HCT116 (cell line): ENCODE results near the gene TATDN2. TPM values are rescaled to one million over a fixed set of nuclear protein-coding genes. Genes with fewer than 3 reads are reported as not detected.
"Not testable (repeated sequence)": the region's sequence is repeated elsewhere in the genome, so short reads cannot be mapped to it uniquely, and the experiment has no call there.

Experiments used
- ATAC-seq: fragments of 200-7000 bp; cut with Tn5 transposase; 2 replicates; pipeline ENCODE4 v1.9.1; 2020; ENCODE audit warnings: mild to moderate bottlenecking, moderate library complexity
- BruUV-seq: library from RNA; stranded (reverse); fragments of 400-500 nt; replicated peaks from 2 replicates; lab custom pipeline; 2021; lab: Mats Ljungman, UMichigan
- CTCF ChIA-PET: fragments of 300-600 bp; sonication (Branson Sonifier 250); formaldehyde crosslinking; loops from one replicate; lab custom pipeline; 2021; ENCODE audit warnings: antibody characterized with exemption; lab: Charles Lee
- POLR2A ChIA-PET: fragments of 300-600, 350-600 bp; sonication (Branson Sonifier 250); formaldehyde crosslinking; loops from one replicate; lab custom pipeline; 2021; ENCODE audit warnings: antibody characterized with exemption; lab: Charles Lee
- RAD21 ChIA-PET, 2 experiments: fragments of 300-600 bp; sonication (Branson Sonifier 250); formaldehyde crosslinking; loops; one replicate each; lab custom pipeline; 2023; ENCODE audit warnings: low total read pairs in 2 of 2; ENCODE audit not compliant: uncharacterized antibody in 2 of 2, unreplicated experiment in 2 of 2, low non-redundant PET in 1 of 2; lab: Charles Lee
- DNase-seq: peaks from one replicate; pipeline ENCODE4 v3.0.0-alpha.2; 2010; ENCODE audit warnings: low read depth, low spot score
- H2AFZ ChIP-seq: fragments of 200-600 bp; shearing (Covaris generic), sonication (generic); 2 replicates; pipeline ENCODE4 v1.6.1; 2017; ENCODE audit warnings: low read depth, mixed run types, mixed read lengths, antibody characterized with exemption, low read length; ENCODE audit not compliant: poor library complexity, severe bottlenecking
- H3K27ac ChIP-seq: 2 replicates; pipeline ENCODE4 v1.5.1; 2012; ENCODE audit warnings: low read depth, low read length
- H3K27me3 ChIP-seq: fragments of 200-600 bp; sonication (generic); 2 replicates; pipeline ENCODE4 v1.6.1; 2016; ENCODE audit warnings: mixed run types, low read length, mixed read lengths; ENCODE audit not compliant: insufficient read depth
- H3K36me3 ChIP-seq, 2 experiments: fragments of 200-500 bp in 1 of 2; fragments of 200-600 bp in 1 of 2; sonication (Bioruptor generic) in 1 of 2; sonication (generic) in 1 of 2; 2 replicates each; pipeline versions ENCODE4 v1.5.1 to v1.6.1; 2014 to 2016; ENCODE audit warnings: low read length in 2 of 2, inconsistent platforms in 1 of 2, mixed read lengths in 1 of 2, mixed run types in 1 of 2; ENCODE audit not compliant: insufficient read depth in 2 of 2, control insufficient read depth in 1 of 2
- H3K4me1 ChIP-seq, 2 experiments: fragments of 200-600 bp in 1 of 2; sonication (generic) in 1 of 2; 2 replicates each; pipeline versions ENCODE4 v1.5.1 to v1.6.1; 2012 to 2017; ENCODE audit warnings: low read length in 2 of 2, inconsistent platforms in 1 of 2, mild to moderate bottlenecking in 1 of 2, mixed read lengths in 1 of 2, mixed run types in 1 of 2, moderate library complexity in 1 of 2; ENCODE audit not compliant: insufficient read depth in 2 of 2, control insufficient read depth in 1 of 2
- H3K4me2 ChIP-seq: fragments of 200-600 bp; sonication (generic); 2 replicates; pipeline ENCODE4 v1.6.1; 2017; ENCODE audit warnings: mixed run types, low read length, mixed read lengths
- H3K4me3 ChIP-seq, 2 experiments: fragments of 200-600 bp in 1 of 2; sonication (generic) in 1 of 2; replicated peaks in 1 of 2; 2 replicates each; pipeline ENCODE4 v1.5.1; 2011 to 2016; ENCODE audit warnings: low read length in 2 of 2, control low read depth in 1 of 2, low read depth in 1 of 2, mild to moderate bottlenecking in 1 of 2, mixed read lengths in 1 of 2, mixed run types in 1 of 2
- H3K79me2 ChIP-seq: fragments of 200-600 bp; sonication (generic); 2 replicates; pipeline ENCODE4 v1.6.1; 2017; ENCODE audit warnings: mild to moderate bottlenecking, mixed run types, low read length, moderate library complexity, mixed read lengths; ENCODE audit not compliant: insufficient read depth
- H3K9ac ChIP-seq: fragments of 200-600 bp; sonication (generic); 2 replicates; pipeline ENCODE4 v1.6.1; 2016; ENCODE audit warnings: low read length, mixed read lengths
- H3K9me2 ChIP-seq: fragments of 200-600 bp; sonication (generic), shearing (Covaris generic); 2 replicates; pipeline ENCODE4 v1.6.1; 2017; ENCODE audit warnings: mixed run types, mild to moderate bottlenecking, moderate library complexity; ENCODE audit not compliant: insufficient read depth
- H3K9me3 ChIP-seq, 2 experiments: fragments of 200-500 bp in 1 of 2; fragments of 200-600 bp in 1 of 2; sonication (Bioruptor generic) in 1 of 2; sonication (generic) in 1 of 2; 2 replicates each; pipeline ENCODE4 v1.6.1; 2014 to 2017; ENCODE audit warnings: low read length in 2 of 2, mixed read lengths in 2 of 2, inconsistent platforms in 1 of 2, low read depth in 1 of 2, mild to moderate bottlenecking in 1 of 2, mixed run types in 1 of 2, moderate library complexity in 1 of 2; ENCODE audit not compliant: control insufficient read depth in 1 of 2, insufficient read depth in 1 of 2
- H4K20me1 ChIP-seq: fragments of 200-600 bp; sonication (generic), shearing (Covaris generic); 2 replicates; pipeline ENCODE4 v1.6.1; 2017; ENCODE audit warnings: mixed run types, mild to moderate bottlenecking, moderate library complexity; ENCODE audit not compliant: insufficient read depth
- CBX3 ChIP-seq: IDR thresholded peaks from 2 replicates; pipeline ENCODE4 v1.6.1; 2012; ENCODE audit warnings: low read depth
- CEBPB ChIP-seq: IDR thresholded peaks from 2 replicates; pipeline ENCODE4 v1.6.1; 2012; ENCODE audit warnings: low read depth
- ELF1 ChIP-seq: IDR thresholded peaks from 2 replicates; pipeline ENCODE4 v1.6.1; 2012; ENCODE audit warnings: low read depth, borderline replicate concordance
- EZH2phosphoT487 ChIP-seq: fragments of 200-600 bp; IDR thresholded peaks from 2 replicates; pipeline ENCODE4 v1.6.1; 2018; ENCODE audit warnings: antibody characterized with exemption, borderline replicate concordance
- POLR2A ChIP-seq: IDR thresholded peaks from 2 replicates; pipeline ENCODE4 v1.7.0; 2011; ENCODE audit warnings: borderline replicate concordance; ENCODE audit not compliant: insufficient read depth, insufficient read length; ENCODE audit errors: extremely low read depth
- POLR2AphosphoS5 ChIP-seq: IDR thresholded peaks from 2 replicates; pipeline ENCODE4 v1.6.1; 2011; ENCODE audit warnings: mild to moderate bottlenecking, low read depth, low read length, moderate library complexity
- RAD21 ChIP-seq: IDR thresholded peaks from 2 replicates; pipeline ENCODE4 v1.6.1; 2012; ENCODE audit warnings: low read depth, mild to moderate bottlenecking
- SP1 ChIP-seq: IDR thresholded peaks from 2 replicates; pipeline ENCODE4 v1.6.1; 2012; ENCODE audit warnings: low read depth
- SRF ChIP-seq: IDR thresholded peaks from 2 replicates; pipeline ENCODE4 v1.6.1; 2012; ENCODE audit warnings: low read depth
- YY1 ChIP-seq: IDR thresholded peaks from 2 replicates; pipeline ENCODE4 v1.6.1; 2011; ENCODE audit warnings: low read length, low read depth, moderate library complexity, mild to moderate bottlenecking; ENCODE audit not compliant: insufficient replicate concordance; ENCODE audit errors: extremely low read depth
- ZFX ChIP-seq: fragments of 450-650 bp; IDR thresholded peaks from 2 replicates; pipeline ENCODE4 v1.6.1; 2017
- ZNF274 ChIP-seq: fragments of 200-500 bp; sonication (Bioruptor generic); IDR thresholded peaks from 2 replicates; pipeline ENCODE4 v1.6.1; 2014; ENCODE audit warnings: mild to moderate bottlenecking, low read depth, low read length, inconsistent platforms
- intact Hi-C: fragments of 100-400 bp; cut with micrococcal nuclease; formaldehyde crosslinking; loops from 2 replicates; pipeline ENCODE4 v1.10.0; 2022
- total RNA-seq: library from RNA; stranded (reverse); gene quantifications from one replicate; pipeline ENCODE4 v1.2.1, GENCODE V29; 2021; ENCODE audit not compliant: unreplicated experiment
- TF ChIP-seq, protein P1 (sequence below): IDR thresholded peaks from 2 replicates; pipeline ENCODE4 v1.6.1; 2011; ENCODE audit warnings: mild to moderate bottlenecking, low read length, moderate library complexity; ENCODE audit not compliant: insufficient replicate concordance; ENCODE audit errors: extremely low read depth
- TF ChIP-seq, protein P2 (sequence below): IDR thresholded peaks from 2 replicates; pipeline ENCODE4 v1.6.1; 2012

Gene TATDN2
- total RNA-seq, 1 experiment from 2014 or later = 26.8 TPM

DNA sequence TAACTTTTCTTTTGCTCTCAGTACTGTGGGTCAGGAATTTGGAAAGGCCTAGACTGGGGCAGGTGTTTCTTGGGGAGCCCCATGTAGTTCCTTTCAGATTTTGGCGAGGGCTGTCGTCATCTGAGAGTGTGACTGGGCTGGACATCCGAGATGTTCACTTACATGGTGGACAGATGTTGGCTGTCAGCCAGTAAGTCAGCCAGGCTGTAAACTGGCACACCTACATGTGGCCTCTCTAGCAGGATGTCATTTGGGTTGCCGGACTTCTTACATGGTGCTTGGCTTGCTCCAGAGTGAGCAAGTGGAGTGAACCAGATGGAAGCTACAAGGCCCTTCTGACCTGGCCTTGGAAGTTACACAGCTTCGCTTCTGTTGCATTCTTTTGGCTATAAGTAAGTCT lies 20.7 kb downstream of the TATDN2 start:
- Histone ChIP-seq H3K27ac (no peak overlapping the region), H3K79me2 (peaks cover 99% of the 10 kb centered on the region), H3K9me2 (no peaks in the 10 kb centered on the region), H3K27me3 (no peaks in the 10 kb centered on the region), H3K9me3 (no peaks in the 10 kb centered on the region), H3K4me1 (peaks cover 2 to 3% of the 10 kb centered on the region in 2 experiments; a peak in 3 of 4 replicates), H2AFZ (no peak overlapping the region), H3K36me3 (peaks cover 24 to 26% of the 10 kb centered on the region in 2 experiments), H3K4me3 (no peak overlapping the region), H3K9ac (no peak overlapping the region), H4K20me1 (0 out of 2 replicates have a peak, but pooled peaks cover 3% of the 10 kb centered on the region), H3K4me2 (no peak overlapping the region)
- no peak for TF ChIP-seq CEBPB
- DNase-seq = no peak
- ATAC-seq = no peak
- no TSS peak for BruUV-seq
- CTCF ChIA-PET = no interaction called here
- intact Hi-C loops = no loop called here
- POLR2A ChIA-PET = no interaction called here
- RAD21 ChIA-PET = no interaction called here

DNA sequence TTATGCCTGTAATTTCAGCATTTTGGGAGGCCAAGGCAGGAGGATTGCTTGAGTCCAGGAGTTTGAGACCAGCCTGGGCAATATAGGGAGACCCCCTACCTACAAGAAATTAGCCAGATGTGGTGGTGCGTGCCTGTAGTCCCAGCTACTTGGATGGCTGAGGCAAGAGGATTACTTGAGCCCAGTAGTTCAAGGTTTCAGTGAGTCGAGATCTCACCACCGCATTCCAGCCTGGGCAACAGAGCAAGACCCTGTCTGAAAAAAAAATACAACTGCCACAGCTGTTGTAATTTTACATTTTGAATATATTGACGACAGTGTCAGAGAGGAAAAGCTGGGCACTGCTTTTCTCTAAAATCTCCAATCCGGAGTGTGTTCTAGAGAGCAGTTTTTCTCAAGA lies 21.2 kb downstream of the TATDN2 start:
- no peak for ATAC-seq
- H3K27ac ChIP-seq = no peak overlapping the region
- peaks cover 22 to 26% of the 10 kb centered on the region in 2 experiments for H3K36me3 ChIP-seq
- no peak overlapping the region for H3K4me2 ChIP-seq
- no peaks in the 10 kb centered on the region for H3K9me2 ChIP-seq
- no peaks in the 10 kb centered on the region for H3K4me1 ChIP-seq
- H3K27me3 ChIP-seq = no peaks in the 10 kb centered on the region
- TF ChIP-seq, protein P1, sequence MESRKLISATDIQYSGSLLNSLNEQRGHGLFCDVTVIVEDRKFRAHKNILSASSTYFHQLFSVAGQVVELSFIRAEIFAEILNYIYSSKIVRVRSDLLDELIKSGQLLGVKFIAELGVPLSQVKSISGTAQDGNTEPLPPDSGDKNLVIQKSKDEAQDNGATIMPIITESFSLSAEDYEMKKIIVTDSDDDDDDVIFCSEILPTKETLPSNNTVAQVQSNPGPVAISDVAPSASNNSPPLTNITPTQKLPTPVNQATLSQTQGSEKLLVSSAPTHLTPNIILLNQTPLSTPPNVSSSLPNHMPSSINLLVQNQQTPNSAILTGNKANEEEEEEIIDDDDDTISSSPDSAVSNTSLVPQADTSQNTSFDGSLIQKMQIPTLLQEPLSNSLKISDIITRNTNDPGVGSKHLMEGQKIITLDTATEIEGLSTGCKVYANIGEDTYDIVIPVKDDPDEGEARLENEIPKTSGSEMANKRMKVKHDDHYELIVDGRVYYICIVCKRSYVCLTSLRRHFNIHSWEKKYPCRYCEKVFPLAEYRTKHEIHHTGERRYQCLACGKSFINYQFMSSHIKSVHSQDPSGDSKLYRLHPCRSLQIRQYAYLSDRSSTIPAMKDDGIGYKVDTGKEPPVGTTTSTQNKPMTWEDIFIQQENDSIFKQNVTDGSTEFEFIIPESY = no peak
- no peak for TF ChIP-seq SRF
- TF ChIP-seq YY1 = no peak
- TF ChIP-seq, protein P2, sequence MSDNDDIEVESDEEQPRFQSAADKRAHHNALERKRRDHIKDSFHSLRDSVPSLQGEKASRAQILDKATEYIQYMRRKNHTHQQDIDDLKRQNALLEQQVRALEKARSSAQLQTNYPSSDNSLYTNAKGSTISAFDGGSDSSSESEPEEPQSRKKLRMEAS = no peak
- TF ChIP-seq POLR2AphosphoS5 = no peak
- TF ChIP-seq SP1 = no peak
- no peak for TF ChIP-seq ZNF274
- no peak for TF ChIP-seq ELF1
- TF ChIP-seq ZFX = no peak
- TF ChIP-seq EZH2phosphoT487 = no peak
- TF ChIP-seq CBX3 = no peak
- TF ChIP-seq RAD21 = no peak
- no peak for TF ChIP-seq POLR2A
- no peaks in the 10 kb centered on the region for H3K9me3 ChIP-seq
- intact Hi-C loops = no loop called here
- POLR2A ChIA-PET = no interaction called here
- H3K79me2 ChIP-seq = peaks cover 99% of the 10 kb centered on the region
- RAD21 ChIA-PET = no interaction called here
- H3K4me3 ChIP-seq = no peak overlapping the region
- H2AFZ ChIP-seq = no peak overlapping the region
- 0 out of 2 replicates have a peak, but pooled peaks cover 3% of the 10 kb centered on the region for H4K20me1 ChIP-seq
- no TSS peak for BruUV-seq
- CTCF ChIA-PET = no interaction called here
- H3K9ac ChIP-seq = no peak overlapping the region
- no peak for DNase-seq

DNA sequence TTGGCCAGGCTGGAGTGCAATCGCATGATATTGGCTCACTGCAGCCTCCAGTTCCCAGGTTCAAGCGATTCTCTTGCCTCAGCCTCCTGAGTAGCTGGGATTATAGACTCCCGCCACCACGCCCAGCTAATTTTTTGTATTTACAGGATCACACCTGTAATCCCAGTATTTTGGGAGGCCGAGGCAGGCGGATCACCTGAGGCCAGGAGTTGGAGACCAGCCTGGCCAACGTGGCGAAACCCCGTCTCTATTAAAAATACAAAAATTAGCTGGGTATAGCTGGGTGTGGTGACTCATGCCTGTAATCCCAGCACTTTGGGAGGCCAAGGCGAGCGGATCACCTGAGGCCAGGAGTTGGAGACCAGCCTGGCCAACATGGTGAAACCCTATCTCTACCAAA lies 24.2 kb downstream of the TATDN2 start:
- DNase-seq, H3K4me3 ChIP-seq, BruUV-seq, H3K4me2 ChIP-seq, intact Hi-C loops, H3K27me3 ChIP-seq, H3K27ac ChIP-seq, H3K9ac ChIP-seq, H4K20me1 ChIP-seq, H3K4me1 ChIP-seq, CTCF ChIA-PET, POLR2A ChIA-PET, H3K9me3 ChIP-seq, H2AFZ ChIP-seq, ATAC-seq, RAD21 ChIA-PET, H3K9me2 ChIP-seq: not testable (repeated sequence)
- Histone ChIP-seq H3K79me2 (peaks cover 97% of the 10 kb centered on the region), H3K36me3 (peaks cover 14 to 29% of the 10 kb centered on the region in 2 experiments)
